Left lobe of liver (tissue), 2 donors: Measurements from ENCODE around the gene CD3G. TPM values are rescaled to one million over a fixed set of nuclear protein-coding genes. Genes with fewer than 3 reads are reported as not detected.
"Not testable (repeated sequence)": the region's sequence is repeated elsewhere in the genome, so short reads cannot be mapped to it uniquely, and the experiment has no call there.

Experiments
- ATAC-seq: fragments of 200-7000 bp; cut with Tn5 transposase; one replicate; pipeline ENCODE4 v1.9.1; 2020; ENCODE audit warnings: mild to moderate bottlenecking, moderate library complexity
- DNase-seq: peaks from one replicate; pipeline ENCODE4 v3.0.0-alpha.2; 2020; ENCODE audit warnings: low spot score
- total RNA-seq: library from RNA; stranded (reverse); gene quantifications from one replicate; pipeline ENCODE4 v1.2.1, GENCODE V29; 2021
- donor health status: DM: no; HTN: no; CAD: no; lungs with moderate emphysema.
- donor health status: DM: no; HTN: yes; CAD: no.

Gene CD3G
- total RNA-seq, 1 donor from 2014 or later: 0.23 TPM

DNA sequence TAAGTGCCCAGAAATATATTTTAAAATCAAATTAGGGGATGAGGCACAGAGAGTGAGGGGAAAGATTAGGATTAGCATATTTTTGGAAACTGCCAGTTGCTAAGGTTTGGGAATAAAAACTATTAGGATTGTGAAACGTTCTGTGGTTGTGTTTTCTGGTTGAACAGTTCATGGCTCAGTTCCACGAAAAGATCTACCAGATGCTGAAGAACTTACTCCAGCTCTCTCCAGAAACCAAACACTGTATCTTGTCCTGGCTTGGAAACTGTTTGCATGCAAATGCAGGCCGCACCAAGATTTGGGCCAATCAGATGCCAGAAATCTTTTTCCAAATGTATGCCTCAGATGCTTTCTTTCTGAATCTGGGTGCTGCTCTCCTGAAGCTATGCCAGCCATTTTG is 30.6 kb downstream of the CD3G start:
- DNase-seq: no peak
- ATAC-seq: no peak

DNA sequence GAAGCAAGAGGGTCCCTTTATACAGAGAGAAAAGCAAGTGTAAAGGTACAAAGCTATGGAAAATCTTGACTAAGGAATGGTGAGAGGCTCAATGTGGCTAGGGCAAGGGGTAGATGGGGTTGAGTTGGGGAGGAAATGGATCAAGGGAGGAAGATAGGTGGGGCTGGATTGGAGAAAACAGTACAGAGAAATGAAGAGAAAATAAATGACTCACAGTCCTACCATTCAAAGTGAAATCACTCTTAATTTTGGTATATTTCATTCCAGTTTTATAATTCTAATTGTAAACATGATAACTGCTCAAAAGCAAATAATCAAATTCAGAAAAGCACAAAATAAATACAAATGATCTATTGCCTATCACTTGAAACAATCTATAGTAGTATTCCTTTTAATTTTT is 31.8 kb downstream of the CD3G start:
- ATAC-seq: no peak
- DNase-seq: no peak

DNA sequence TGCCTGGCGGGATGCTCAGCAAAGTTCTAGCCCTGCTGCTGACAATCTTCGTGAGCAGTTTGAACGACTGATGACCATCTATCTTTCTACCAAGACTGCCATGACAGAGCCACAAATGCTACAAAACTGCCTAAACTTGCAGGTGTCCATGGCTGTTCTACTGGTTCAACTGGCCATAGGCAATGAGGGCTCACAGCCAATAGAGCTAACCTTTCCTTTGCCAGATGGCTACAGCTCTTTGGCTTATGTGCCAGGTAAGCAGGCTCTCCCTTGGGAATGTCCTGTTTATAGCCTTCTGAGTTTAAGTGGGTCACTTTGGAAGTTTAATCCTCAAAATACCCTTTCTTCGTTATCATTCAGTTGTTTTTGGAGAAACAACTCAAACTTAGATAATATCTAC is 35.4 kb downstream of the CD3G start:
- DNase-seq: no peak
- ATAC-seq: no peak

DNA sequence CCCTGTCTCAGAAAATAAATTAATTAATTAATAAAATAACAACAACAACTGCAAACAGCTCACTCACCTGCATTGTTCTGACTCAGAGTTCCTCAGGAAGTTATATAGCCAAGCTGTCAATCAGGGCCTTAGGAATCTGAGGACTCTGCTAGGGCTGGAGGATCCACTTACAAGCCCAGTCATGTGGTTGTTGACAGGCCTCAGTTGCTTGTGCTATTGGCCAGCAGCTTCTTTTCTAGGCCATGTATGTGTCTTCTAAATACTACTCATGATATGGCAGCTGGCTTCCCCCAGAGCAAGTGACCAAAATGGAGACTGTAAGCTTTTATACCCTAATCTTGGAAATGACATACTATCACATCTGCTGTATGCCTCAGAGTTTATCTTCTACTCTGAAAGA is 36.4 kb downstream of the CD3G start:
- ATAC-seq (no peak), DNase-seq (no peak)

DNA sequence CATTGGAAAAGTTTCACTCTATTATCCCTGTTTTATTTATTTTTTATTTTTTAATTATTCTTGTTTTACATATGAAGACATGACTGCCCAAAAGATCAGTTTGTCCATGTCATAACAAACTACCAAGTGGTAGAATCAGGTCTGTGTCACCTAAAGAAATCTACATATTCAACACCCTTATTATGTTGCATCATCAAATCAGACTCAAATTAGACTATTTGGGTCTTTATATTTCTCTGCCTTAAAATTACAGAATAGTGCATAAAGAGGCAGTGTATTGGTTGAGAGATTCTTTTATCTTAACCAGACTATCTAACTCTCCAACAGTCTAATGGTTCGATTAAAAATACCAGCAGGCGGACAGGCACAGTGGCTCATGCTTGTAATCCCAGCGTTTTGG is 38.8 kb downstream of the CD3G start:
- ATAC-seq: no peak
- DNase-seq: no peak

DNA sequence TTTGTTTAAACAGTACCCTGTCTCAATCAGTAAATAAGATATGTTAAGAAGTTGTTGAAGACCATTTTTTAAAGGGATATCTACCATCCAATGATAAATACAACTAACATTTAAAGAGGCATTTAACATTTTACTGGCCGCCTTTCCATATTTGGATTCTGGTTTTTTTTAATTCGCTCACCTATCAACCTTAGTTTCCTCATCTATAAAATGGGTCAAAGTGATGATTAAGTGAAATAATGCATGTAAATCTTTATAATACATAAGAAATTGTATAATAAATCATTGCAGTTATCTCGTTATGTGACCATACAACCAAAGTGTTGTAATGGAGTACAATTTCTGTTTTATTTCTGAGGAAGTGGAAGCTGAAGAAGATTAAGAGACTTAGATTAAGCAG is 39.5 kb downstream of the CD3G start:
- no peak for ATAC-seq

GRCh38 chr11:118396097-118396501 is 52.0 kb downstream of the CD3G start:
- DNase-seq (no peak), ATAC-seq (no peak)

More for the DNA sequence above, 39.5 kb downstream of the CD3G start:
- DNase-seq: no peak

GRCh38 chr11:118397448-118397847 is 53.3 kb downstream of the CD3G start:
- DNase-seq (no peak), ATAC-seq (no peak)

DNA sequence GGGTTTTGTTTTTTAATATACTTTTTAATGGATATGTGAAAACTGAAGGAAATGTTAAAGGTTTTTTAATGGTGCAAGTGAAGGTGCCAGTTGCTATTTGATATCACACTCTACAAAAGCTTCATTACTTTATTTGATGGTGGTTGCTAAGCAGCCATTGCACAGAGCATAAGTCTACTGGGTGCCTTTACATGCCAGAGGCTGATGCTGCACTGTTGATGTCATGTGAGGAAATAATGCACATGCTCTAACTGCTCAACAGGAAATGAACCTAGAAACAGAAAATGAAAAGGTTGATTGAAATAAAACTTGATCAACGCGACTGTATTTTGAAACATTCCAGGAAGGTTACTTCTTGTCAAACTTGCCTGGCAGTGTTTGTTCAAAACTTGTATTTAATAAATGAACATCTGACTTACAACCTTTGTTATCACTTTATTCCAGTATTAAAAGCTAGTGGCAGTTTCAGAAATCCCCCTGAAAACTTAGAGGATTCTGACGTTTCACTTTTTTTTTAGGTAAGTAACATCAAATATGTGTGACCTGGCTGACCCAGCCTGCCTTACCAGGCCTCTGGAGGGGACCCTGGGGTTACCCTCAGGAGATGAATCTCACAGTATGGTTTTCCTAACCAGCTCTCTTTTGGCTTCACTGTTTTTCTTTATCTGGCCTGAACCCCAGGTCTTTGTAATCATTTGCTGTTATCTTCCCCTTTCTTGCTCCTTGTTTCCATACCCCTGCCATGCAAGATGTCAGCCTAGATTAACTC is 54.8 kb downstream of the CD3G start:
- DNase-seq: no peak
- no peak for ATAC-seq

DNA sequence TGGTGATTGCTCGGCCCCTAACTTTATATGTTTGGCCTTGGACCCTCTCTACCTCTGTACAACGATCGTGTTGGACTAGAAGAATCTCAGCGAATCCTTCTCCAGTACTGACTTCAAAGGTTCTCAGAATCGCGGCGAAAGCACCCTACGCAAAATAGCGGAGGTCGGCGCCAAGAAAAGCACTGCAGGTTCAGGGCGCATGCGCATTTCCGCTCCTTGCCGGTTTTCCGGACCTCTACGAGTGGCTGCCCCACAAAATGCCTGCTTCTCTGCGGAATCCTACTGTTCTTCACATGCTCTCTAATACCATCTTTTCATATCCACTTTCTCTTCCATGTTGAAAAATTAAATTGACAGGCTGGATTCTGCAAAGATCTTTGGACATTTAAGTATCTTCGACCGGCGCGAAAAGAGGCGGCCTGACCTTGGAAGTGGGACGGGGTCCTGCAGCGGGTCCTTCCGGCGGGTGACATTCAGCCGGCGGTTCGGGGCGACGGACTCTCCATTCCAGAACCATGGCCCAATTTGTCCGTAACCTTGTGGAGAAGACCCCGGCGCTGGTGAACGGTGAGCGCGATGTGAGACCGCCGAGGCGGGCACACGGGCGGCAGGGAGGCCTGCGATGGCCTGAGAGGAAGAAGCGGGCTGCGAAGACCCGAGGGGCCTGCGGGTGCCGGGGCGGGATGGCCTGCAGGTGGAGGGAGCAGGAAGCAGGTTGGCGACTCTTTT is 57.2 kb downstream of the CD3G start, which contains the start of gene ATP5MG:
TSS of gene ATP5MG (plus strand) at position 456 of the 729 bp plus-strand sequence. CDS start at position 516, 60 bp downstream.
- ATAC-seq (peak; percentile 86), DNase-seq (peak; percentile 91)

GRCh38 chr11:118401880-118402590 is 57.9 kb downstream of the CD3G start:
- ATAC-seq: peak; percentile 49
- DNase-seq: no peak

DNA sequence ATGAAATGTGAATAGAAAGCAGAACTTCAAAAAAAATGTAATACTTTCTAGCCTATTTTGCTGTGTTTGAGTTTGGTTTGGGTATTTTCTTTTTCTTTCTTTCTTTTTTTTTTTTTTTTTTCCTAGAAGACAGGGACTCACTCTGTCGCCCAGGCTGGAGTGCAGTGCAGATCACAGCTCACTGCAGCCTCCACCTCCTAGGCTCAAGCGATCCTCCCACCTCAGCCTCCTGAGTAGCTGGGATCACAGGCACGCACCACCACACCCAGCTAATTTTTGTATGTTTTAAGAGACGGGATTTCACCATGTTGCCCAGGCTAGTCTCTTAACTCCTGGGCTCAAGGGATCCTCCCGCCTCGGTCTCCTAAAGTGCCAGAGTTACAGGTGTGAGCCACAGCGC is 58.5 kb downstream of the CD3G start:
- not testable (repeated sequence) for ATAC-seq, DNase-seq

Other genes with a start within 250 kb of the CD3G start
- 0.20 TPM for gene SCN4B, start 191.5 kb upstream of the CD3G start, total RNA-seq
- not detected for gene SCN2B, start 167.7 kb upstream of the CD3G start, total RNA-seq
- gene JAML, start 119.3 kb upstream of the CD3G start, total RNA-seq: 1.9 TPM
- 5.8 TPM for gene MPZL3, start 92.0 kb upstream of the CD3G start, total RNA-seq
- gene MPZL2, start 80.0 kb upstream of the CD3G start, total RNA-seq: 18.6 TPM
- 1.5 TPM for gene CD3E, start 39.6 kb upstream of the CD3G start, total RNA-seq
- gene CD3D, start 1.6 kb upstream of the CD3G start, total RNA-seq: 1.6 TPM
- 22.8 TPM for gene UBE4A, start 15.3 kb downstream of the CD3G start, total RNA-seq
- gene ATP5MG, start 57.3 kb downstream of the CD3G start, total RNA-seq: 94.9 TPM
- gene KMT2A, start 92.1 kb downstream of the CD3G start, total RNA-seq: 20.4 TPM
- gene TTC36, start 183.1 kb downstream of the CD3G start, total RNA-seq: 116 TPM
- 37.5 TPM for gene TMEM25, start 186.8 kb downstream of the CD3G start, total RNA-seq
- 5.4 TPM for gene IFT46, start 221.6 kb downstream of the CD3G start, total RNA-seq
- gene ARCN1, start 228.1 kb downstream of the CD3G start, total RNA-seq: 61.0 TPM